ENCODE results near the gene LRRC73. TPM values are rescaled to one million over a fixed set of nuclear protein-coding genes. Genes with fewer than 3 reads are reported as not detected.

LRRC73 gene
- total and polyA plus RNA-seq, 2 of the 8 experiments (the other 6 are each of a cell fraction or from before 2014, with no cell fraction given): 0.24 to 0.26 TPM

GRCh38 chr6:43524483-43524961 lies 14.4 kb upstream of the LRRC73 start (continued):
- no peak for TF ChIP-seq CTCF (IDR thresholded peaks at IDR 0.05; ENCODE audit: control extremely low read depth in 1 of 3, insufficient read depth in 1 of 3, low read depth in 1 of 3, low read length in 3 of 3)
- TF ChIP-seq SIX5 (IDR thresholded peaks at IDR 0.05; ENCODE audit: low read depth, low read length): no peak
- no peak for TF ChIP-seq POLR2A (IDR thresholded peaks at IDR 0.05; ENCODE audit: control extremely low read depth in 1 of 2, low read depth in 2 of 2, low read length in 2 of 2)
- TF ChIP-seq SIRT6 (IDR thresholded peaks at IDR 0.05; ENCODE audit: low read length): no peak
- TF ChIP-seq EGR1 (IDR thresholded peaks at IDR 0.05; ENCODE audit: borderline replicate concordance, low read depth, low read length): no peak
- no peak for TF ChIP-seq KDM4A (IDR thresholded peaks at IDR 0.05; ENCODE audit: low read depth, low read length, severe bottlenecking)
